Pancreas (tissue), 10 donors: ENCODE measurements around the gene NOL4L. TPM values are rescaled to one million over a fixed set of nuclear protein-coding genes. Genes with fewer than 3 reads are reported as not detected.

ENCODE experiments used
- ATAC-seq, 4 donors: fragments of 200-7000 bp; cut with Tn5 transposase; one replicate each; pipeline versions ENCODE4 v1.8.0 to v1.9.1; 2020; ENCODE audit warnings: mild to moderate bottlenecking in 4 of 4, moderate library complexity in 4 of 4
- DNase-seq, 6 donors: peaks; one replicate each; pipeline ENCODE4 v3.0.0-alpha.2; 2020
- FAIRE-seq: peaks from 2 replicates; lab custom pipeline; 2012; peaks lifted over from hg19 to GRCh38; lab: Jason Lieb, UNC
- H3K27ac ChIP-seq, 4 donors: fragments of 200-600 bp; sonication (generic); 1 replicate in 3 of 4; 2 replicates in 1 of 4; pipeline versions ENCODE4 v1.5.0 to v1.8.0; 2020
- H3K27me3 ChIP-seq, 4 donors: fragments of 200-600 bp; one replicate each; pipeline ENCODE4 v1.8.0; 2021
- H3K36me3 ChIP-seq, 3 donors: fragments of 200-600 bp; sonication (generic) in 1 of 3; one replicate each; pipeline versions ENCODE4 v1.5.0 to v1.8.0; 2020 to 2021
- H3K4me1 ChIP-seq, 3 donors: fragments of 200-600 bp; one replicate each; pipeline ENCODE4 v1.8.0; 2021
- H3K4me3 ChIP-seq, 4 donors: fragments of 200-600 bp; sonication (generic) in 2 of 4; one replicate each; pipeline versions ENCODE4 v1.5.0 to v1.8.0; 2020 to 2021
- H3K9me3 ChIP-seq, 4 donors: fragments of 200-600 bp; one replicate each; pipeline ENCODE4 v1.8.0; 2021
- CTCF ChIP-seq, 4 donors: fragments of 200-600 bp; sonication (generic) in 3 of 4; IDR thresholded peaks; one replicate each; pipeline versions ENCODE4 v1.5.0 to v1.8.0; 2021; ENCODE audit warnings: antibody characterized with exemption in 4 of 4
- WGBS, 2 donors: extraction: QIAGEN DNeasy Blood & Tissue Kit; methylation state at CpG; one replicate each; pipeline ENCODE4 v1.1.7; 2013; 5-methylcytosine and 5-hydroxymethylcytosine counted together
- intact Hi-C, 3 donors: fragments of 100-400 bp; cut with DNase I; formaldehyde crosslinking; loops; one replicate each; pipeline versions ENCODE4 v1.11.1 to v1.14.2; 2022
- polyA plus RNA-seq, 2 donors: library from polyadenylated mRNA; stranded (reverse); fragments of 200-250 nt; gene quantifications; one replicate each; pipeline ENCODE4 v1.2.3, GENCODE V29; 2013
- total RNA-seq, 6 donors: library from RNA; stranded (reverse); fragmentation: NEBNext Ultra II Directional in 4 of 6; extraction: Animal tissue kit (Norgen Biotek cat#: 25700) in 4 of 6; gene quantifications; one replicate each; pipeline versions ENCODE4 v1.2.1 to v1.2.4, GENCODE V29; 2021 to 2023
- donor health status: healthy with polysubstance abuse.
- donor health status: DM: no; HTN: no; CAD: no; lungs with moderate emphysema.
- donor health status: DM: no; HTN: no; CAD: no.
- donor health status: control.
- donor health status: control.
- donor health status: Bipolar disorder and iron deficiency.
- donor health status: DM: yes; HTN: yes; CAD: no.
- donor health status: DM: no; HTN: no; CAD: no.
- donor health status: DM: no; HTN: no; CAD: no.
- donor health status: DM: yes; HTN: yes; CAD: no.

The NOL4L gene
- total and polyA plus RNA-seq, 8 donors: 8.7 to 14.5 (median 10.2) TPM

DNA sequence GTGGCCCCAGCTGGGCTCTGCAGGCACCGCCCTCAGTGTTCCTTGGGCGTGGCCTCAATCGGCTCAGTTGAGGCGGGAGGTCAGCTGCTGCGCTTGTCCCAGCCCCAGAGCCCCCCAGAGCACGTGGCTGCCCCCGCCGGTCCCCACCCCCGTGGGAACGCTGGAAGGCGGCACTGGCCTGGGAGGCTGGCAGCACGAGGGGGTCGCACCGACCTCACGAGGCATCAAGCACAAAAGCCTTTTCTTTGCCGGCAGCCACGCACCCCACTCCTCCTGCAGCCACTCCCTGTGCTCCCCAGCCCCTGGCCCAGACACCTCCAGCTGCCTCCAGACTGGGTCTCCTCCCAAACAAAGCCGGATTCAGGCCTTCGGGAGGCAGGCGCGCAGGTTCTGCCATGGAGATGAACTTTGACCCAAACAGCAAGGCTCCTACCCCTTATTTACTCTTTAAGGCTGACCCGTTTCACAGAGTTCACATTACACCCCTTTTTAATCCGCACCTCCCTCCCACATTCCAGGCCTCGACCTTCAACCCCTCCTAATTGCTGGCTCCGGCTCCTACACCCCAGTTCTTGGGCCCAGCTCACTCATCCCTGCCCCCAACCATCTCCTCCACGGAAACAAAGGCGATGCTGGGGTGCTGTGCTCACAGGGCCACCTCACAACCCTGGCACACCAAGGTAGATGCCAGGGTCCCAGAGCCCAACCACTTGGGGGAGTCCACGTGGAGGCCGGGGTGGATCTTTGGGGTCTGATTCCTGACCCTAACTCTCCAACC, 111.7 kb downstream of the NOL4L start:
- TF ChIP-seq CTCF (IDR thresholded peaks at IDR 0.05): no peak
- FAIRE-seq (no peak), DNase-seq (peak; percentile 14 to 73 (median 36)), ATAC-seq (no peak)
- H3K27ac ChIP-seq: peak overlapping the region; percentile 19 to 72 (median 52)
- peak overlapping the region in 1 of 4 donors; percentile 17 for H3K4me3 ChIP-seq
- 21 to 30% methylated on average over 29 of the region's 29 CpGs for WGBS, 2 donors
- H3K36me3 ChIP-seq: peaks cover 0 to 7% (median 0%) of the 10 kb centered on the region in 3 donors
- intact Hi-C loops: no loop called here
- H3K4me1 ChIP-seq: peaks cover 46 to 51% (median 47%) of the 10 kb centered on the region in 3 donors
- H3K27me3 ChIP-seq: no peaks in the 10 kb centered on the region
- H3K9me3 ChIP-seq: no peaks in the 10 kb centered on the region

GRCh38 chr20:32472581-32473207, 112.4 kb downstream of the NOL4L start:
- FAIRE-seq (no peak), ATAC-seq (no peak), DNase-seq (peak in 2 of 6 donors; percentile 55 to 64)
- peaks cover 44 to 45% (median 45%) of the 10 kb centered on the region in 3 donors for H3K4me1 ChIP-seq
- intact Hi-C loops: no loop called here
- peaks cover 0 to 7% (median 0%) of the 10 kb centered on the region in 3 donors for H3K36me3 ChIP-seq
- H3K27me3 ChIP-seq: no peaks in the 10 kb centered on the region
- H3K27ac ChIP-seq: peak overlapping the region in 3 of 4 donors; percentile 19 to 55 (median 39)
- 89 to 95% methylated on average over 6 of the region's 6 CpGs for WGBS, 2 donors
- H3K4me3 ChIP-seq: no peak overlapping the region
- no peak for TF ChIP-seq CTCF (IDR thresholded peaks at IDR 0.05)
- H3K9me3 ChIP-seq: no peaks in the 10 kb centered on the region

GRCh38 chr20:32470940-32471339, 114.2 kb downstream of the NOL4L start:
- intact Hi-C loops: no loop called here
- WGBS, 2 donors: 83 to 95% methylated on average over 8 to 9 of the region's 9 CpGs
- no peaks in the 10 kb centered on the region for H3K9me3 ChIP-seq
- TF ChIP-seq CTCF (IDR thresholded peaks at IDR 0.05): no peak
- FAIRE-seq (no peak), DNase-seq (peak in 1 of 6 donors; percentile 44), ATAC-seq (no peak)
- H3K4me3 ChIP-seq: no peak overlapping the region
- H3K27me3 ChIP-seq: no peaks in the 10 kb centered on the region
- peaks cover 0 to 7% (median 0%) of the 10 kb centered on the region in 3 donors for H3K36me3 ChIP-seq
- peaks cover 34 to 36% (median 36%) of the 10 kb centered on the region in 3 donors for H3K4me1 ChIP-seq
- H3K27ac ChIP-seq: peak overlapping the region in 2 of 4 donors; percentile 22 to 23

DNA sequence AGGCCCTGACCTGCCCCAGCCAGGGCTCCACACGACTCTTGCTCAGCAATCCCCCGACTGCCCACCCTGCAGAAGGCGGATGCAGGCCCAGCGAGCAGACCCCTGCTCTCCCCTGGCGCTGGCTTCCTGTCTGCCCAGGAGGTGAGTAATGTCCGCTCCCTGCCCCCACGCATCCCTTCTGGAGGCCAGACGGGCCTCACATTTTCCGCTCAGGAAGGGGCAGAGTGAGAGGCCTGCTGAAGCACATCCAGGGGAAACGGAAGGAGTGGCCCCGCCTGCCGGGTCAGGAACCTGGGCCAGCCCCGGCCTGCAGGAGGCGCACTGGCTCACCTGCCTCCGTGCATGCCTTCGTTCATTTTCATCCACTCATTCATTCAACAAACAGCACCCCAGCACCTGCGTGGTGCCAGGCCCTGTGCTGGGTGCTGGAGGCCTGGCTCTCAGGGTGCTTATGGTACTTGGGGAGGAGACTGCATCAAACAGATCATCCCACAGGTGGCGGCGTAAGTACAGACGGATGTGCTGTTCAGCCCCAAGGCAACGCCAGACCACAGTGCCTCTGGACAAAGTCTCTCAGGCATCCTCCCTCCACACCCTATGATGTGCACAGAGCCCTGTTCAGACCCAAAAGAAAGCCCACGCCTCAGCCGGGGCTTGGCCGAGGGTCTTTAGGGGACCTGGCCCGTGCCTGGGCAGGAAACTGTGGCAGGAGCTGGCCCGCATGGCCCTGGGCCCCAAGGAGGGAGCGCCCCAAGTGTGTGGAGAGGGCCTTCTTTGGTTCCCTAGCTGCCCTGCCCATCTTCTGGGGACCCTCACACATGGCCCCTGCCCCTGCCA, 114.9 kb downstream of the NOL4L start:
- no peak for ATAC-seq
- no peak for FAIRE-seq

More for the DNA sequence above, 114.9 kb downstream of the NOL4L start:
- Histone ChIP-seq H3K9me3 (no peaks in the 10 kb centered on the region), H3K4me3 (no peak overlapping the region), H3K36me3 (peaks cover 0 to 7% (median 0%) of the 10 kb centered on the region in 3 donors), H3K27me3 (no peaks in the 10 kb centered on the region), H3K27ac (peak overlapping the region in 2 of 4 donors; percentile 22 to 47), H3K4me1 (peaks cover 35 to 38% (median 36%) of the 10 kb centered on the region in 3 donors)
- DNase-seq: peak in 5 of 6 donors; percentile 17 to 70 (median 32)
- 76 to 84% methylated on average over 27 of the region's 27 CpGs for WGBS, 2 donors
- no peak for TF ChIP-seq CTCF (IDR thresholded peaks at IDR 0.05)
- intact Hi-C loops: no loop called here
